Kasumi-1 (cell line): ENCODE results near the gene NECTIN1.
A peak's percentile ranks its signal among the peaks of the same experiment; 100 is the strongest.

Experiments
- DNase-seq, 2 experiments: peaks; one replicate each; lab custom pipeline; 2025; lab: John Stamatoyannopoulos, UW

NECTIN1 gene

GRCh38 chr11:119728651-119729580, at the start of gene NECTIN1:
NECTIN1 (minus strand) TSS chr11:119729200; CDS start chr11:119728553, 647 bp downstream.
- peak; percentile 71 to 77 for DNase-seq

- DNase-seq: no peak
These were observed 49.6 kb upstream of the NECTIN1 start for GRCh38 chr11:119778391-119779194.

GRCh38 chr11:119777940-119778339, 48.9 kb upstream of the NECTIN1 start:
- no peak for DNase-seq

DNA sequence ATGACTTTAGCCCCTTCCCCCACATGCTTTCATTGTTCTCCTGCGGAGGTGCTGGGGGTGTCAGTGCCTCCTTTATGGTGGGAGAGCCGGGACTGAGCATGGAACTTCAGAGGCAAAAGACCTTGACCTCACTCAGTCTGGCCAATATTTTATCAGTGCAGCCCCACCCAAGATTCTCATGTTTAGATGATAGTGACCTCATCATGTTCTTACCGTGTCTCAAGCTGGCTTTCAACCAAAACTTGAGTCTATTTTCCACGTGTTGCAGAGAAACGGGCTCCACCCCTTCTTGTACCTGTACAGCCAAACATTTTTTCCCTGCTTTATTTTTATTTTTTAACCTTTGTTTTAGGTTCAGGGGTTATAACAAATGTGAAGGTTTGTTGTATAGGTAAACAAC, 47.7 kb upstream of the NECTIN1 start:
- DNase-seq: no peak

DNA sequence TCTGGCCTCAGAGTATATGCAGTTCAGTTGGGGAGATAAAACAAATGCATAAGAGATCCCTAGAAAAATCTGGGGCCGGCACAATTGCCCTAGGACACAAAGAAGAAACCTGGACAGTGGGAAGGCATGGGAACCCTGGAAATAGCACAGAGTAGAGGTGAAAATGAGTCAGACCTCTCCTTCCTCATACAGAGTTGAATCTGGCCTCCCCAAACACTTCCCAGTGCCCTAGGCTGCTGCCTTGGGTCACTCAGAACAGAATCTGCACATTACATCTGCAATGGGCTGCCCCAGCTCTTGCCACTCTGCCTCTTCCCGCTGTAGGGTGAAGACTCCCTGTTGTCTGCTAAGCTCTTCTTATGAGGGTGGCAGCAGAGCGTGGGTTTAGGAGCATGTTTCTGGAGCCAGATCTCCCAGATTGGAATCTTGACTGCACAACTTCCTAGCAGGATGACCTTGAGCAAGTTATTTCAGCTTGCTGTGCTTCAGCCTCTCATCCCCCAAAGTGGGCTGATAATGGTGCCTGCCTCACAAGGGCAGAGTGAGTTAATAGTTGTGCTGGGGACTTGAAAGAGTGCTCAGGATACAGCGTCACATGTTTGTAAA, 47.1 kb upstream of the NECTIN1 start:
- DNase-seq: no peak

- peak in 1 of 2 experiments; percentile 24 for DNase-seq
These were observed 45.3 kb upstream of the NECTIN1 start for GRCh38 chr11:119774172-119774763.

DNA sequence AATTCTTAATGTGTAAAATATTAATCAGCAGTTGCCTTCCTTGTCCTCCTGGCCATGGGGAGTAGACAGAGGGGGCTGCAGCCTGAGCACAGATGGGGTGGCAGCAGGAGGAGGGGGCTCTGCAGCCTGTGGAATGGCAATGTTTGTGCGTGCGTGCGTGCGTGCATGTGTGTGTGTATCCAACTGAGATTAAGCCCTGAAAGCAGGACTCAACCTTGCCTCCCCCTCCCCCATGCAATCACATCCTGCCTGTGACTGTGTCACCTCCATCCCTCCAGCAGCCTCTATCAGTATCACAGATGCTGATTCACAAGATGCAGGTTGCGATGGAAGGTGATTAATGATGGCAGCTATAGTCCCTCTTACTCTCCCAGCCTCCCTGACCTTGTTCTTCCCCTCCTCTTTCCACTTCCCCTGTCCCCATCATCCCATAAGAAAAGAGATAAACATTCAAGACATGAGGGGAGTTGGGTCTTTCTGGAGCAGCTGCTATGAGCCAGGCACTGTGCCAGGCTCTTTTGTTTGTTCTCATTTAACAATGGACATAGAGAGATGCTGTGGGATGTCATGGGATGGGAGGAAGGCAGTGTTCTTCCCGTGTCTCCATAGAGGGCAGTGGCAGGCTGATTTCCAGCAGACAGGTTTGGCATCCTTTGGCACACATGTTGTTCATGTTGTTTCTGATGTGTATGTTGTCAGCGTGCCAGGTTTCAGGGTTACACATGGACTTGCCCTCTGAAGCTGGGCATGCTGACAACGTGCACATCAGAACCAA, 43.8 kb upstream of the NECTIN1 start:
- DNase-seq: no peak

GRCh38 chr11:119772076-119772475, 43.1 kb upstream of the NECTIN1 start:
- no peak for DNase-seq

- no peak for DNase-seq
These were observed 42.3 kb upstream of the NECTIN1 start for GRCh38 chr11:119771172-119771770.

- no peak for DNase-seq
These were observed 36.6 kb upstream of the NECTIN1 start for GRCh38 chr11:119765628-119766027.

DNA sequence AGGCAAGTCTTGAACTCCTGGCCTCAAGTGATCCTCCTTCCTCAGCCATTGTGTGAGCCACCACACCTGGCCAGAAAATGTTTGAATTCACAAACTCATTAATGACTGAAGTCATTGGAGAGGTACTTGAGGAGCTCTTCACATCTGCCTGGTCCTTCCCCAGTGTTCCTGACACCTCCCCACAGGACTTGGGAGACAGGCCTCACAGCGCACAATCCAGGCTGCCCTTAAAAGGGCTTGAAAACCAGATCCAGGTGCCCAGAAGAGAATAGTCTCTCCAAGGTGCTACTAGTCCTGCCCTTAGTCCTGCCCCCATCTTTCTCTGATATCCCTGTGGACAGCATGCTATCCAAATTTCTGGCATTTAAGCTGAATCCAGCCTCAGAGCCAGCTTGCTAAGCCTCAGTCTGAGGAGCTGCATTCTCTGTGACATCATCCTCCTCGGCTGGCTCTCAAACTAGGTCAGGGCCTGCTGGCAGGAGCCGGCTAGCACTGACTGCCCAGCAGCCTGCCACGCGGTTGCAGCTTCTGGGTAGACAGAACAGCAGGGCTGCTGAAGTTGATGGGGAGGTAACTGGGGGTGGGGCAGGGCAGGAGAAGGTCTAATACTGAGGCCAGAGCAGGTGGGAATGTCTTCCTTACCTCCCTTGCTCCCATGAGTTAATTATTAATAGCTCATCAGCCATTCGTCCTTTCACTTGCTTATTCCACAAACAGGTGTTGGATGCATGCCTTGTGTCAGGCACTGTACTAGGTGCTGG, 35.3 kb upstream of the NECTIN1 start:
- no peak for DNase-seq

GRCh38 chr11:119763071-119763728, 34.2 kb upstream of the NECTIN1 start:
- DNase-seq: no peak

DNA sequence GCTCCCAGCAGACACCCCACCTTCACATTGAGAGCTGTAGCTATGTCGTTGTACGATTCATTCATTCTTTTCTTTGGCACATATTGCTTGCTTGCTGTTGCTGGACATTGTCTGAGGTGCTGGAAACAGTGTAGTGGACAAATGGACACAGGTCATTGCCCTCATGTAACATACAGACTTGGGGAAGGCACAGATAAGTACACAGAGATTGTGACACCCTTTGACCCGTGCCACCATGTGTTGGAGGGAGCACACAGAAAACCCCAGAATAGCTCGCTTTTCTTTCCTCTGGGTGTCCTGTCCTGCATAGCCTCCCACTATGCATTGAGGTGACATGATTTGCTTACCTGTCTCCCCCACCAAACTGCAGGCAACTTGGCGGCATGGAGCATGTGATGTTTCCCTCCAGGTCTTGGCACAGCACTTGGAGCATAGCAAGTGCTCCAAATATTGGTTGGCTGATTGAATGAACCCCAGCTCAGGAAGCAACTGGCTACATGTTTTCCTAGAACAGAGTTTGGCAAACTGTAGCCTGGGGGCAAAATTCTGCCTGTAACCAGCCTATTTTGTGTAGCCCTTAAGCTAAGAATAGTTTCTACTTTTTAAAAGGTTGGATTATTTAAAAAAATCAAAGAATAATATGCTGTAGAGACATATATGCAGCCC, 30.9 kb upstream of the NECTIN1 start:
- DNase-seq: no peak

- peak; percentile 3 to 17 for DNase-seq
These were observed 30.3 kb upstream of the NECTIN1 start for GRCh38 chr11:119759324-119759723.

DNA sequence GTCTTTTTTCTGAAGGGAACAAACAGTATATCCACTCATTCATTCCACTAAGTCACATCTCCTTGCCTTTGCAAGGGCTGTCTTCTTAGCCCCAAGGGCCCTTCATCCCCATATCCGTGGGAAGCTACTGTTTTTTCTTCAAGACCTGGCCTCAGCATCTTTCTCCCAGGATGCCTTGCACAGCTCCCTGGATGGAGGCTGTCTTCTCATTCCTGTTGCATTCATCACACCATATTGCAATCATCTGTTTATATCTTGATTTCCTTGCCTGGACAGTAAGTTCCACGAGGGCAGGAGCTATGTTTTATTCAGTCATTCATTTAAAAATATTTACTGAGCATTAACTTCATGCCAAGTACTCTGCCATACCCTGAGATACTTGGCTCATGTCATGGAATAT, 29.3 kb upstream of the NECTIN1 start:
- no peak for DNase-seq

DNA sequence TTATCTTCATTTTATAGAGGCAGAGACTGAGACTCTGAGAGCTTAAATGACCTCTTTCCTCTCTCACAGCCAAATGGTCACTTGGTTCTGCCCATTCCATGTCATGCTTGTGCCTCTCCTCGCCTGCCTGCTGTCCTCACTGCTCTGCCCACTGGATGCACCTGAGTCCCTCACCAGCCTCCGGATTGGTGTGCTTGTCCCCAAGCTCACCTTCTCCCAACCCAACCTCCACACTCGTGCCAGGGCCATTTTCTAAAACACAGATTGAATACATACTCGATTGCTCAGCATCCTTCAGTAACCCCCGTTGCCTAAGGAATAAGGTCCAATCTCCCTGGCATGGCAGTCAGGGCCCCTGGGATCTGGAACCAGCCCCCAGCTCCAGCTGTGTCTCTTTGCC, 28.4 kb upstream of the NECTIN1 start:
- no peak for DNase-seq

GRCh38 chr11:119756169-119756865, 27.3 kb upstream of the NECTIN1 start:
- DNase-seq: no peak

DNA sequence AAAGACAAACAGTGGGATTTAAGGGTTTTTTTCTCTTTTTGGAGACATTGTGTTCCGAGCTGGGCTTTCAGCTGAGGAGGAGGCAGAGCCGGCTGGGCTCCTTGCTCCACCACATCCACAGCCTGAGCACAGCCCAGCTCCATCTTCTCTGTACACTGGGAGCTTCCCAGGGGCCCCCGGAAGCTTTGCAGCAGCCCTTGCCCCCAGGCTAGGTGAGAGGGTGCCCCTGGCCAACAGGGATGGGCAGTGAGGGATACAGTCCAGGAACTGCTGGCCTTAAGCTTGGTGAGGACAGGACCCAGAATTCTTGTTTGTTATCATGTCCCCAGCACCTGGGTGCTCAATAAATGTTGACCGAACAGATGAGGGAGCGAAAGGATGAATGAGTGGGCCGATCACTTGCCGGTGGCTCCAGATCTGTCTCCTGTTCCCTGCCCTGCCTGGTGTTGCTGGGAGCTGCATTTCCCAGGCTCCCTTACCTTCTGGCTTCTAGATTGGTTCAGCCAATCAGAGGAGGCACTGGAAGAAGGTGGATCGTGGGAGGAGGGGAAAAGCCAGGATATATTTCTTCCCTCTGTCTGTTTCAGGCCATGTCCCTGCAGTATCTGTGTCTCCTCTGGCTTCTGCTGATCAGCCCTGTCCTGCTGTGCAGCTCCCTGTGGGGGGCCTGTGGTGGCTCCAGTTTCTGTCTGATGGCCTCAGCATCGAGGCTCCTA, 26.5 kb upstream of the NECTIN1 start:
- DNase-seq: no peak
